ENCODE measurements around the gene LSR. TPM values are rescaled to one million over a fixed set of nuclear protein-coding genes. Genes with fewer than 3 reads are reported as not detected.
A peak's percentile ranks its signal among the peaks of the same experiment; 100 is the strongest.

The LSR gene
- total RNA-seq, 5 donors from 2014 or later (not counting 1 experiment from before 2014, with no cell fraction given), result 36.8 to 64.9 (median 57.4) TPM

- H3K36me3 Mint-ChIP-seq, result peaks cover 18% of the 10 kb centered on the region
- DNase-seq (peak in 28 of 35 experiments; percentile 28 to 76 (median 42)), ATAC-seq (replicated peaks in 1 of 4) (peak; percentile 38 to 56 (median 42))
- H3K9me3 Mint-ChIP-seq, result peaks cover 4 to 11% (median 6%) of the 10 kb centered on the region in 3 donors
- peaks cover 28 to 46% (median 39%) of the 10 kb centered on the region in 3 donors for H3K4me1 Mint-ChIP-seq
- H3K27ac ChIP-seq (ENCODE audit: low read length), result peak overlapping the region; percentile 90
- CTCF ChIA-PET, result interaction anchor here in 1 of 2 donors (1.0 kb wide), 1 partner anchor 247 kb away, joined by 3 read pairs; no protein-coding TSS in a partner anchor
- H3K27me3 ChIP-seq (replicated peaks in 1 of 2; ENCODE audit: control insufficient read depth in 2 of 2, extremely low read depth in 1 of 2, insufficient read depth in 2 of 2, low read length in 1 of 2), result peaks cover 2 to 26% of the 10 kb centered on the region in 2 experiments
- peak overlapping the region; percentile 86 to 95 (median 91) for H3K4me3 Mint-ChIP-seq
- peaks cover 3 to 31% of the 10 kb centered on the region in 2 experiments for H3K4me1 ChIP-seq (ENCODE audit: control insufficient read depth in 1 of 2, extremely low read depth in 1 of 2, insufficient read depth in 2 of 2, low read length in 2 of 2)
- H3K4me3 ChIP-seq (ENCODE audit: control insufficient read depth in 1 of 2, extremely low read depth in 1 of 2, low read length in 1 of 2), result peak overlapping the region; percentile 72 to 85
- peaks cover 3 to 6% of the 10 kb centered on the region in 2 donors for H3K27me3 Mint-ChIP-seq
- H3K27ac Mint-ChIP-seq, result peak overlapping the region; percentile 96 to 98
- no peaks in the 10 kb centered on the region for H3K36me3 ChIP-seq (ENCODE audit: control insufficient read depth in 2 of 2, extremely low read depth in 1 of 2, insufficient read depth in 1 of 2, low read length in 1 of 2)
- POLR2A ChIA-PET, result no interaction called here
- no peaks in the 10 kb centered on the region for H3K9me3 ChIP-seq
- 5% methylated on average over 32 of the region's 42 CpGs for WGBS (ENCODE audit: insufficient coverage)
These were observed 1.1 kb upstream of the LSR start for GRCh38 chr19:35247526-35248309.

- H3K27me3 Mint-ChIP-seq, result peaks cover 3 to 5% of the 10 kb centered on the region in 2 donors
- ChIA-PET CTCF (no interaction called here), POLR2A (no interaction called here)
- ATAC-seq (replicated peaks in 1 of 4) (no peak), DNase-seq (peak in 1 of 35 experiments; percentile 13)
- Histone ChIP-seq H3K9me3 (no peaks in the 10 kb centered on the region), H3K4me3 (ENCODE audit: control insufficient read depth in 1 of 2, extremely low read depth in 1 of 2, low read length in 1 of 2) (peak overlapping the region; percentile 72 to 85), H3K27ac (ENCODE audit: low read length) (peak overlapping the region; percentile 90), H3K27me3 (replicated peaks in 1 of 2; ENCODE audit: control insufficient read depth in 2 of 2, extremely low read depth in 1 of 2, insufficient read depth in 2 of 2, low read length in 1 of 2) (peaks cover 2 to 26% of the 10 kb centered on the region in 2 experiments), H3K36me3 (ENCODE audit: control insufficient read depth in 2 of 2, extremely low read depth in 1 of 2, insufficient read depth in 1 of 2, low read length in 1 of 2) (no peaks in the 10 kb centered on the region), H3K4me1 (ENCODE audit: control insufficient read depth in 1 of 2, extremely low read depth in 1 of 2, insufficient read depth in 2 of 2, low read length in 2 of 2) (peaks cover 3 to 31% of the 10 kb centered on the region in 2 experiments)
- H3K27ac Mint-ChIP-seq, result peak overlapping the region; percentile 96 to 98
- peaks cover 13% of the 10 kb centered on the region for H3K36me3 Mint-ChIP-seq
- peak overlapping the region; percentile 86 to 95 (median 91) for H3K4me3 Mint-ChIP-seq
- WGBS (ENCODE audit: insufficient coverage), result 16% methylated on average over 19 of the region's 39 CpGs
- H3K9me3 Mint-ChIP-seq, result peaks cover 0 to 6% (median 0%) of the 10 kb centered on the region in 3 donors
- H3K4me1 Mint-ChIP-seq, result peaks cover 31 to 50% (median 39%) of the 10 kb centered on the region in 3 donors
These were observed 495 bp downstream of the LSR start for GRCh38 chr19:35249146-35249847.

- DNase-seq (peak in 2 of 35 experiments; percentile 12 to 22), ATAC-seq (replicated peaks in 1 of 4) (no peak)
- Histone ChIP-seq H3K36me3 (ENCODE audit: control insufficient read depth in 2 of 2, extremely low read depth in 1 of 2, insufficient read depth in 1 of 2, low read length in 1 of 2) (no peaks in the 10 kb centered on the region), H3K27ac (ENCODE audit: low read length) (peak overlapping the region; percentile 90), H3K4me1 (ENCODE audit: control insufficient read depth in 1 of 2, extremely low read depth in 1 of 2, insufficient read depth in 2 of 2, low read length in 2 of 2) (peaks cover 3 to 31% of the 10 kb centered on the region in 2 experiments), H3K9me3 (no peaks in the 10 kb centered on the region), H3K27me3 (replicated peaks in 1 of 2; ENCODE audit: control insufficient read depth in 2 of 2, extremely low read depth in 1 of 2, insufficient read depth in 2 of 2, low read length in 1 of 2) (peaks cover 2 to 26% of the 10 kb centered on the region in 2 experiments), H3K4me3 (ENCODE audit: control insufficient read depth in 1 of 2, extremely low read depth in 1 of 2, low read length in 1 of 2) (no peak overlapping the region)
- CTCF ChIA-PET, result interaction anchor here in 1 of 2 donors (0.9 kb wide), 1 partner anchor 10 kb away, joined by 3 read pairs; no protein-coding TSS in a partner anchor
- POLR2A ChIA-PET, result interaction anchor here in 1 of 2 donors (0.6 kb wide), 1 partner anchor 11 kb away, joined by 3 read pairs; no protein-coding TSS in a partner anchor
- no peaks in the 10 kb centered on the region for H3K9me3 Mint-ChIP-seq
- 87% methylated on average over 30 of the region's 34 CpGs for WGBS (ENCODE audit: insufficient coverage)
- H3K27ac Mint-ChIP-seq, result peak overlapping the region; percentile 96 to 98
- peaks cover 3 to 5% of the 10 kb centered on the region in 2 donors for H3K27me3 Mint-ChIP-seq
- H3K4me3 Mint-ChIP-seq, result peak overlapping the region; percentile 86 to 95 (median 91)
- H3K36me3 Mint-ChIP-seq, result peaks cover 13% of the 10 kb centered on the region
- peaks cover 33 to 53% (median 42%) of the 10 kb centered on the region in 3 donors for H3K4me1 Mint-ChIP-seq
These were observed 1.3 kb downstream of the LSR start for GRCh38 chr19:35249848-35250711.

GRCh38 chr19:35251456-35251855 lies 2.7 kb downstream of the LSR start:
- POLR2A ChIA-PET, result no interaction called here
- Histone ChIP-seq H3K36me3 (ENCODE audit: control insufficient read depth in 2 of 2, extremely low read depth in 1 of 2, insufficient read depth in 1 of 2, low read length in 1 of 2) (no peaks in the 10 kb centered on the region), H3K27me3 (replicated peaks in 1 of 2; ENCODE audit: control insufficient read depth in 2 of 2, extremely low read depth in 1 of 2, insufficient read depth in 2 of 2, low read length in 1 of 2) (peaks cover 2 to 26% of the 10 kb centered on the region in 2 experiments), H3K27ac (ENCODE audit: low read length) (no peak overlapping the region), H3K4me3 (ENCODE audit: control insufficient read depth in 1 of 2, extremely low read depth in 1 of 2, low read length in 1 of 2) (no peak overlapping the region), H3K4me1 (ENCODE audit: control insufficient read depth in 1 of 2, extremely low read depth in 1 of 2, insufficient read depth in 2 of 2, low read length in 2 of 2) (peaks cover 3 to 31% of the 10 kb centered on the region in 2 experiments), H3K9me3 (no peaks in the 10 kb centered on the region)
- DNase-seq (peak in 1 of 35 experiments; percentile 7), ATAC-seq (replicated peaks in 1 of 4) (no peak)
- H3K4me1 Mint-ChIP-seq, result peaks cover 39 to 63% (median 53%) of the 10 kb centered on the region in 3 donors
- H3K9me3 Mint-ChIP-seq, result no peaks in the 10 kb centered on the region
- H3K27me3 Mint-ChIP-seq, result peaks cover 3 to 5% of the 10 kb centered on the region in 2 donors
- H3K4me3 Mint-ChIP-seq, result peak overlapping the region in 1 of 3 donors; percentile 86
- H3K27ac Mint-ChIP-seq, result peak overlapping the region; percentile 56 to 64
- no CpG with 5 or more reads among the region's 2 CpGs for WGBS (ENCODE audit: insufficient coverage)
- CTCF ChIA-PET, result interaction anchor here in 1 of 2 donors (0.6 to 0.9 kb wide), 2 partner anchors 12 to 848 kb away, joined by 3 to 9 read pairs; no protein-coding TSS in a partner anchor
- peaks cover 14% of the 10 kb centered on the region for H3K36me3 Mint-ChIP-seq

GRCh38 chr19:35253316-35254286 lies 4.8 kb downstream of the LSR start:
- Histone ChIP-seq H3K27ac (ENCODE audit: low read length) (no peak overlapping the region), H3K4me3 (ENCODE audit: control insufficient read depth in 1 of 2, extremely low read depth in 1 of 2, low read length in 1 of 2) (no peak overlapping the region), H3K27me3 (replicated peaks in 1 of 2; ENCODE audit: control insufficient read depth in 2 of 2, extremely low read depth in 1 of 2, insufficient read depth in 2 of 2, low read length in 1 of 2) (peaks cover under 1 to 13% of the 10 kb centered on the region in 2 experiments), H3K4me1 (ENCODE audit: control insufficient read depth in 1 of 2, extremely low read depth in 1 of 2, insufficient read depth in 2 of 2, low read length in 2 of 2) (peaks cover 0 to 31% of the 10 kb centered on the region in 2 experiments), H3K9me3 (no peaks in the 10 kb centered on the region), H3K36me3 (ENCODE audit: control insufficient read depth in 2 of 2, extremely low read depth in 1 of 2, insufficient read depth in 1 of 2, low read length in 1 of 2) (no peaks in the 10 kb centered on the region)
- 93% methylated on average over 5 of the region's 9 CpGs for WGBS (ENCODE audit: insufficient coverage)
- peak in 1 of 35 experiments; percentile 12 for DNase-seq
- Mint-ChIP-seq H3K36me3 (peaks cover 15% of the 10 kb centered on the region), H3K27me3 (peaks cover 1 to 3% of the 10 kb centered on the region in 2 donors), H3K27ac (no peak overlapping the region), H3K4me3 (peak overlapping the region in 1 of 3 donors; percentile 39), H3K9me3 (no peaks in the 10 kb centered on the region), H3K4me1 (peaks cover 49 to 64% (median 59%) of the 10 kb centered on the region in 3 donors)
- ChIA-PET CTCF (interaction anchor here in 1 of 2 donors (0.5 to 0.6 kb wide), 2 partner anchors 99 to 243 kb away, joined by 5 to 6 read pairs; no protein-coding TSS in a partner anchor), POLR2A (no interaction called here)
- no peak for ATAC-seq (replicated peaks in 1 of 4)

Data from T-cell (primary cell).